GM21447 (cell line): ENCODE results near the gene RNF220.

ENCODE experiments used
- ATAC-seq: cut with Tn5 transposase; IDR thresholded peaks from one replicate; pipeline ENCODE4 v1.9.1; 2021; ENCODE audit not compliant: unreplicated experiment

The RNF220 gene

DNA sequence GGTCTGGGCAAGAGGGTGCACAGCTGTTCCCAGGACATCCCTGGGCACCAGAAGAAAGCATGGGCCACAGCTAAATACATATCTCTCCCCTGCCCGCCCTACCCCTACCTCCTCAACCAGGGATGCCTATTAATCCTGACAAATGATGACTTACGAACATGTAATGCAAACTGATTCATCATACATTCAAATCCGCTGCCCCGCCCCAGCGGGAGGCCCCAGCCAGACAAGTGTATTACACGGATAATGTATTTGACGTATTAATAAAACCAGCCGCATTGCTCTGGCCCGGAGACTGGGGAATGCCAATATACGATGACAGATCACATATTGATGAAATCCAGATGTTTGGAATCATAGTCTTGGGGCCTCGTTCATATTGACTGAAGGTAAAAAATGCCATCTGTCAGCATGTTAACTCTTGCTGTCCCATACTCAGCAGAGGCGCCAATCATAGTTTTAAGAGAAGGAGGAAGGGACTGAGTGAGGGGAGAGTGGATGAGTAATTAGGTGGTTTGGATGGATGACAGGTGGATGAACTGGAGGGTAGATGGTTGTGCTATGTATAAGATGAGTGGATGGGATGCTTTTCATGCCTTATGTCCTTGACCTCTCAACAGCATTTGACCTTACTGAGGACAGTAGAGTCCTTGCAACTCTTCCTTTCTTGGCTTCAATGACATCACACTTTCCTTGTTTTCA lies 201.0 kb downstream of the RNF220 start:
- ATAC-seq: no peak

DNA sequence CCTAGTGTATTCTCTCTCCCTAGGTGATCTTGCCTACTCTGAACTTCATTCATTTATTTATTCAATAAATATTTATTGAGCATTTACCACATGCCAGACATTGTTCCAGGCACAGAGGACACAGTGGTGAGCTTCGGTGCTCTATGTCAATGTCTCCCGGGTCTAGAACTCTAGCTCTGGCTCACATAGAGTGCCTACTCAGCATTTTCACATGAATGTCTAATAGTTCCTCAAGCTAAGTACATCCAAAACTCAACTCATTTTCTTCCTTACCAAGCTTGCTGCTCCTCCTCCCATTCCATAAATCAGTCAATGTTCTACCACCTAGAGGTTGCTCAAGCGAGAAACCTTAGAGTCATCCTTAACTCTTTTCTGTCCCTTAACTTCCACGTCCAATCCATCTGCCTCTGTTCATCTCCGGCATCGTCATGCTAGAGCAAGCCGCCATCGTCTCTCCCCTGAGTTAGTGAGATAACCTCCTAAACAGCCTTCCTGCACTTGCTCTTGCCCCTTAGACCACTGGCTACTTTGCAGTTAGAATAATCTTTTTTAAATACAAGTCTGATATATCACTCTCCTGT lies 201.7 kb downstream of the RNF220 start:
- no peak for ATAC-seq

DNA sequence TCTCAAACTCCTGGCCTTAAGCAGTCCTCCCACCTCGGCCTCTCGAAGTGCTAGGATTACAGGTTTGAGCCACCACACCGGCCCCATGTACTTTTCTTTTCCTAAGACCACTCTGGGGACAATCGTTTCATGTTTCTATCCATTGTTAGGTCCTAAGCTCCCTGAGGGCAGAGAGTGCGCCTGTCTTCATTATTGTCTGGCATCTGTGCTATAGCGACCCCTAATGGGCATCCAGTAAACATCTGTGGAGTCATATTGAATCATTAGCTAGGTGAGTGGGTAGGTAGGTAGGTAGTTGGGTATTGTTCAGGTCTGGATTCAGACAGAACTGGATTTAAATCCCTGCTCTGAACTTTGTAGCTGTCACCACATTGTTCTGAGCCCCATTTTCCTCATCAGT lies 203.1 kb downstream of the RNF220 start:
- no peak for ATAC-seq

DNA sequence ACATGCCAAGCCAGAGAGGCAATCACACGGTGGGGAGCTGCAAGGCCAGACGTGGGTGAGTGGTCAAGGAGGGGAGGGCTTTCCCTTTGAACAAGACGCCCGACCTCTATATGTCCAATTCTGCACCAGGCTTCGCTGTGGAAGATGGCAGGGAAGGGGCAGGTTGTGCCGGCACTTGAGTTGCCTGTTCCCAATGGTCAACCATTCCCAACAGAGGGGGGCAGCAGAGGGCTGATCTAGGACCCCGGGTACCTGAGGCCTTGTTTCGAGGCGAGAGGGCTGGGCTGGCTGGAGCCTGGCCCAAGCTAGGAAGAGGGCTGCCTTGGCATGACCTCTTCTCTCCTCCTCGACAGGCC lies 204.3 kb downstream of the RNF220 start:
- no peak for ATAC-seq

DNA sequence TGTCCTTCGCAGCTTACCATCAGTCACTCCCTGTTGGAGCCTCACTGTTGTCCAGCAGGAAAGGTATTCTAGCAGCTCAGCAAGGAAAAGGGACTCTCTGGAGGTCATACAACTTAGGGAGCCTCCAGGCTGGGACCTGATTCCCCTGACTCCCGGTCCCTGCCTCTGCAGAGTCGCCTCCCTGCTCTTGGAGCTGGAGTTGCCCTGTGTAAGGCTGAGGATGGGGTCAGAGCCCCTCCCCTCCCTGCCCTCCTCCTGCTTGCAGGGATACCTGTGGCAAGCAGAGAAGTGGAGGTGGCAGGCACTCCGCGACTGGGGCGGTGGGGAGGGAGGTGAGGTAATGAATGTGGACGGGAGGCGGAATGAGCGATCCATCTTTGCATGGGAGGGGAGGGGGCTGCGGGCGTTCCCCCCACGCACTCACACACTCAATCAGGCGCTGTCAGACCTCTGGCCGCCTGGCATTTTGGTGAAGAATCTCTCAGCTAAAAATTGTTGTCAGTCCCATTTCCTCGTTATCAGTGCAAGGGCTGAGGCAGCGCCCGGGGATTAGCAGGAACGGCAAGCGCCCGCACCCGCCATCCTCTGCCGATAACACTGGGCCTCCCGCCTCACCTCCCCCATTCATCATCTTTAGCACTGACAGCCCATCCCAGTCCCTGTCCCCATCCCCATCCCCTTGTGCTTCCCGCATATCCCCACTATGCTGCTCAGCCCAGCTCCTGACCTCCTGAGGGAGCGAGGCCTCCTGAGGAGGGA lies 204.9 kb downstream of the RNF220 start:
- ATAC-seq: no peak

DNA sequence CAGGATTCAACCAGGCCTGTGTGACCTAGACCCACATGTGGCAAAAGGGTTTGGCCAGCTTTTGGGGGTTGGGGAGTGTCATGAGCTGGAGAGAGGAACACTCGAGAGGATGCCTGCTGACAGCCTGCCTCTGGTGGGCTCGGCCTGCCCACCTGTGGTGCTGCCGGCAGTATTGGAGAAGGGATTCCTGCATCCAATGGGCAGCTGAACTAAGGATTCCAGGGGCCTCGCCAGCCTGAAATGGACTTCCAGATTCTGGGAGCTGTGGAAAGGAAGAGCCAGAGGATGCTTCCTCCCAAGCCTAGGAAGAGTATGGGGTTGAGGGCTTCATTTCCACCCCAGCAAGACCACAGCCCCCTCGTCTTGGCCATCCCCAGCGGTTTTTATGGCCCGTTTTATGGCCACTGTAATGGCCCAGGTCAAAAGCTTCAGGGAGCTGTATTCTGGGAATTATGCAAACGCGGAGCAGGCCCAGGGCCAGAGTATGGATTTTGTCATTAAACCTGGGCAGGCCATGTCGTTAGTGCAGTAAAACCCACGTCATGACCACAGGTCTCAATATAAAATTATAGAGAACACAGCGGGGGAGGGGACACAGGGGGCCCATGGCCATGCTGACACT lies 205.6 kb downstream of the RNF220 start:
- no peak for ATAC-seq

DNA sequence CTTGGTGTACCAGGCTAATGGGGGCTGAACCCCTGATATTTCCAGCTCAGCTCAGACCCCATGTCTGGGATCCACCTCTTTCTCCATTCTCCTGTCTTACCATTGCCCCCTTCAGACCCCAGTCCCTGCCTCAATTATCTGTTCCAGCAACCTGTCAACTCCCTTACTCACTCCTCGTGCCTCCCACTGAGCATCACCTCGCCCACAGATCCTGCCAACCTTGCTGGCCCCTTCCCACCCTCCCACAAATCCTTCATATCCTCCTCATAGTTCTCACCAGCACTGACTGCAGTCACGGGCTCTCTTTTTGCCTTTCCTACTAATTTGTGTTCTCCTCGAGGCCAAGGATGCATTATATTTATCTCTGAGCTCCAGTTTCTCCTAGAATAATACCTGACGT lies 206.4 kb downstream of the RNF220 start:
- no peak for ATAC-seq

DNA sequence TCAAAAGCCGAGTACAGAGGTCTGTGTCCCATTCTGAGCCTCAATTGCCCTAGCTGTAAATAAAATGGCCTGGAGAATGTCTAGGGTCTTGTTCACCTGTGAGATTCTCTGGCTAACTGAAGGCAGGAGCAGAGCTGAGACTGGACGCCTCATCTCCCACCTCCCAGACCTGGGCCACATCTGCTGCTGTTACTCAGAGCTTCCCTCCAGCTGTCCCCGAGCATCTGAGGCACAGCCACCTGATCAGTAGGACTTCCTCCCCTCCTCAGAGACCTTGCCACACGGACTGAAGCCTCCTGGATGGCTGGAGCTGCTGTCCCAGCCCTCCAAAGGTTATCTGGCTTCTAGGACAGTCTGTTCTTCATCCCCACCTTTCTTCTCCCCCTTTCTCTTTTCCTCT lies 206.8 kb downstream of the RNF220 start:
- no peak for ATAC-seq

DNA sequence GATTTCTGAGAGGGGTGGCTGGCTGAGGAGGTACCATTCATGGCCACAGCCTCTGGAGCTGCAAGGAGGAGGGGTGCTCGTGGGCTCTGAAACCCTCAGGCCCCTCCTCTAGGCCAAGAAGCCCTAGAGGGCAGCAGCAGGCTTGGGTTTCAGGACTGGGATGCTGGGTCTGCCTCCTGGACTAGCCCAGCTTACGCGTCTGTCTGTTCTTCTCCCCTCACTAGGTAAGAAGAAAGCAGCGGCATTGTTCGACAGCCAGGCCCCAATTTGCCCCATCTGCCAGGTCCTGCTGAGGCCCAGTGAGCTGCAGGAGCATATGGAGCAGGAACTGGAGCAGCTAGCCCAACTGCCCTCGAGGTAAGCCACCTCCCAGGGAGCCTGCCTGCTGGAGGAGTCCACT lies 208.9 kb downstream of the RNF220 start:
- ATAC-seq: no peak

DNA sequence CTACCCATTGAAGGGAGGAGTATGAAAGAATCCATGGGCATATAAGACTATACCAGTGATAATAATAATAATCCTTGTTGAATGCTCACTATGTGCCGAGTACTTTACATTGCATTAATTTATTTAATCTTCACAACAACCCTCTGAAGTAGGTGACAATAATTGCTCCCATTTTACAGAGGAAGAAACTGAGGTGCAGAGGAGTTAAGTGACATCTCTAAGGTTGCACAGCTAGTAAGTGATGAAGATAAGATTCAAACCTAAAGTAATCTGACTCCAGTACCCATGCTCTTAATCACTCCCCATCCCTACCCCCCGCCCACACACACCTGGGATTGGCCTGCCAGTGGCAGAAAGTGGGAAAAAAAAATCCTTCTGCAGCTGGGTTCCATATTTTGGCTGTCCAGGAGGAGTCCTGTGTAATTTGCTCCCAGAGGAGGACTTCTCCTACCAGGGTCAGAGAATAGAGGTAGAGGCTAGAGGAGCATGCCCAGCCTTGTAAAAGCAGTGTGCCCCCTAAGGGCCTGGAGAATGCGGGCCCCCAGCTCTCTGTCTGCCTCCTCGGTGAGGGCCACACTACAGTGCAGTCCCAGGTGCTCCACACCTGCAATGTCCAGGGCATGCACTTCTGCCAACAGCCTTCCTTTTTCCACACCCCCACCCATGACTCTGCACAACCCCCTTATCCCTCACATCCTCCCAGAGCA lies 211.4 kb downstream of the RNF220 start:
- ATAC-seq: no peak

DNA sequence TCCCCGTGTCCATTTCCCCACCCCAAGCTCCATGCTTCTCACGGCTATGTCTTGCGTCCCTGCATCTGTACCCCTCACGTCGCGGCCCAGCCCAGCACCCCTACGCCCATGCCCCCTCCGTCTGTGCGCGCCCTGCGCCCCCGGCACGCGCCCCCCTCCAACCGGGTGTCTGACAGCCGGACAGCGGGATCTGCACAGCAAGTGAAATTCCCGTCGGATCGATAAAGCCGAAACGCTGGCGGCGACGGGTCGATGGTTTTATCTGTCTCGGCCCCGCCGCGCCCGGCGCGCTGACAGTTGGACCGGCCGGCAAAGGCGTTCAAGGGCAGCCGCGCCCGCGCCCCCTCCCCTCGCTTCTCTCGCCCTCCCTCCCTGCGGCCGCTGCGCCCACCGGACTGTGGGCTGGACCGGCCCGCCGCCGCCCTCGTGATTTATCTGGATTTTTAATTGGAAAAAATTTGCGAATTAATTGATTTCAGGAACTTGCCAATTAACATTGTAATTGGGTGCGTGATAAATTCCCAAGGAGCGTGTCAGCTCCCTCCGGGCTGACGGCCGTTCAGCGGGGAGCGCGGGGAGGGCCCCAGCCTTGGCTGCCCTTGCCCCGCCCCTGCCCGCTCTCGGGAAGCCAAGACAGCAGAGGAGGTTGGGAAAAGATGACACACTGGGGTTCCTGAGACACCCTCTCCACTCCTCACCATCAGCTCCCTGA lies 212.1 kb downstream of the RNF220 start:
- no peak for ATAC-seq

DNA sequence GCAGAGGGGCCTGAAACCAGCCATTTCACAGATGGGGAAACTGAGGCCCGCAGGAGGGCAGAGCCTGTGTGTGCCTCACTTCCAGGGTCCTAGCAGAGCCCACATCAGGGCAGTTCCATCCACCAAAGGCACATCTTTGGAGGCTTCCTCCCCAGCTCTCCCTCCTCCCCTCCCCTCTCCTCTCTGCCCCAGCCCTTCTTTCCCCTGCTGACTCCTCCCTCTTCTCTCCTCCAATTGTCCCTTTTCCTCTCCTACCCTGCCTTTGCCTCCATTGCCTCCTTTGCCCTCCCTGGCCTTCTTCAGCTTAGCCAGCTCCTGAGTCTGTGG lies 212.6 kb downstream of the RNF220 start:
- no peak for ATAC-seq

DNA sequence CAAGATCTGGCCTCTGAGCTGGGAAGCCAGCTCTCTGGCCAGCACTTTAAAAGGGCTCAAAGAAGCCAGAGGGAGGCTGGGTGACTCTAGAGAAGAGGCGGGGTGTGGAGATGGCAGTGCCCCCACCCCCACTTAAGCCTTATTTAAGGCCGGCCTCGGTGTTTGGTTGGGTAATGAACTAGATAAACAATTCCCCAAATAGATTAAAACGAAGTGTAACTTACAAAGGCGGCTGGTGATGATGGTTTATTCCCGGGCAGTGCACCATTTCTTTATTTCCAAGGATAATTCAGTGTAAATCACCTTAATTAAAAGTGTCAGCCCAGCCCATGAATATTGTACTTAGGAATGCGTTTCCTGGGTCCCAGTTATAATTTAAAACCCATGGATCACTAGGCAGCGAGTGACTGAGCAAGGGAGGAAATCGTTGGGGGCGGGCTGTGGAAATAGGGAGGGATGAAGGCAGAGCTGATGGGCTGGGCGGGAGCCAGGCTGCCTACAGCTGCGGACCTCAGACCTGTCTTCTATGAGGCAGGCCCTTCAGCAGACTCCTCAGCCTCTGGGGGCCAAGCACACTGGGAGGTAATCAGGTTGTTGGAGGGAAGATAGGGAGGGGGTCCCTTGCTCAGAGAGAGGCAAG lies 214.3 kb downstream of the RNF220 start:
- no peak for ATAC-seq

DNA sequence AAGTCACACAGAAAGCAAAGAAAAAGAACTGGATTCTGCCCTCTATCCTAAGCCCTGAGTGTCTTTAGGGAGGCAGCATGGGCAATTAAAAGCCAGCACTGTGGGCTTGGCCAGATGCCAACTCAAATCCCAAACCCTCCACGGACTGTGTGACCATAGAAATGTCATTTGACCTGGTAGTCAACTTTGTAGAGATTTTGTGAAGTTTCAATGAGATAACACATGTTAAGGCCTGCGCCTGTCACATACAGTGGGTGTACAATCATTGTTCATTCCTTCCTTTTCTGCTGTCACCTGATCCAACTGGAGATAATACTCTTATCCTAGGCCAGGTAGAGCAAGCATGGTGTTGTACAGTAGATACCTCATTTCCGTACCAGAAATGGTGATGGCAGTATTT lies 215.0 kb downstream of the RNF220 start:
- no peak for ATAC-seq

DNA sequence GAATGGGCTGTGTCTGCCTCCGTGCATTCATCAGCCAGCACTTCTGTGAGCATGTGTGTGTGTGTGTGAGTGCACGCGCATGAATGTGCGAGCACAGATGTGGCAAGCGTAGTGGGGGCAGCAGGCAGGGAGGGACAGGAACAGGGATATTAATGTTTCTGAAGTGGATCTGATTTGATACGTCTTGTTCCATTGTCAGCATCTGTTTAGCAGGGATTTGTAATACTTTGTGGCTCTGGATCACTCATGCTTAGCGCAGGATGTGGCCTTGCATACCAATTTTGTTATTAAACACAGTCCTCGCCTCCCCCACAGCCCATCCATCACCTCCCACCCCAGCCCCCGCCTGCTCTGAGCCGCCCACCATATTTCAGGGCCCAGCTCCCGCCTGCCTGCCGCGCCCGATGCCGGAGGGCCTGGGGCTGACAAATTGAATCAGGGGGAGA lies 216.8 kb downstream of the RNF220 start:
- ATAC-seq: no peak

DNA sequence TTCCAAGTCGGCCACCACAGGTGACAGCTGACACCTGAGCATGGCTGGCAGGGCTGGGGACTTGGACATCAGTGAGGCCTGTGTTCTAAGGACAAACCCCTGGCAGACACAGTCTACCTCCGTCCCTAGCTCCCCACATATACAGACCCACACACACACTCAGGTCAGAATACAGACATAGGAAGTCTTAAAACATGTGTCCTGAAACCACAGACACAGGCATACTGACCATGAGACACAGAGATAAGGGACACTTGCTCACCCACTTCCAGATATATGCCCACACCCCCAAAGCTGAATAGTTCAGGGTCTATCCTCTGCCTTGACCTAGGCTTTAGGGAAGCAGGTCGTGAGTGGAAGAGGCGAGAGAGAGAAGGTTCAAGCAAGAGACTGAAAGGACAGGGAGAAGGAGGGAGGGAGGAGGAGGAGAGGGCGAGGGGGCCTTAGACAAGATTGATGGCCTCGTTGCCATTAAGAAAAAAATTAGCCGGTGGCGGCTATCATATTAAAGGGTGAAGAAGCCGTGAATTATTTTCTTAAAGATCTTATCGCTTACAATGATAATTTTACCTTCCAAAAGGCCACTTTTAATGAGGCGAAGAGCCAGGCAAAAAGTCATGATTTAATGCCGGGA lies 219.3 kb downstream of the RNF220 start:
- no peak for ATAC-seq

DNA sequence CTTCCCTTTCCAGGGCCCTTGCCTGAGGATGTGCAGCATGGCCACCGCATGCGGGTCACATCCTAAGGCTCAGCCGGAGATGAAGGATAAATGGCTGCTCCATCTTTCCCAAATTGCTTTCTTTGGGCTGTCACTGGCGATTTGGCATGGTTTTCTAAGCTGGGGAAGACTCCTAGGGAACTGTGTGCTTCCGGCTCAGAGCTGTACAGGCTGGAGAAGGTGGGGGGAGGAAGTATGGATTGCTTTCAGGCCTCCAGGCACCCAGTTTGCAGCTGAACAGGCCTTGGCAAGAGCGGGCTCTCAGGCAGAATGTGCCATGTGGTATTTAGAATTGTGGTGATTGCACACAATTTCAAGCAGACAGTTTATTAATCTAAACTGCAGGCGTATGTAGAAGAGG lies 220.3 kb downstream of the RNF220 start:
- ATAC-seq: no peak

DNA sequence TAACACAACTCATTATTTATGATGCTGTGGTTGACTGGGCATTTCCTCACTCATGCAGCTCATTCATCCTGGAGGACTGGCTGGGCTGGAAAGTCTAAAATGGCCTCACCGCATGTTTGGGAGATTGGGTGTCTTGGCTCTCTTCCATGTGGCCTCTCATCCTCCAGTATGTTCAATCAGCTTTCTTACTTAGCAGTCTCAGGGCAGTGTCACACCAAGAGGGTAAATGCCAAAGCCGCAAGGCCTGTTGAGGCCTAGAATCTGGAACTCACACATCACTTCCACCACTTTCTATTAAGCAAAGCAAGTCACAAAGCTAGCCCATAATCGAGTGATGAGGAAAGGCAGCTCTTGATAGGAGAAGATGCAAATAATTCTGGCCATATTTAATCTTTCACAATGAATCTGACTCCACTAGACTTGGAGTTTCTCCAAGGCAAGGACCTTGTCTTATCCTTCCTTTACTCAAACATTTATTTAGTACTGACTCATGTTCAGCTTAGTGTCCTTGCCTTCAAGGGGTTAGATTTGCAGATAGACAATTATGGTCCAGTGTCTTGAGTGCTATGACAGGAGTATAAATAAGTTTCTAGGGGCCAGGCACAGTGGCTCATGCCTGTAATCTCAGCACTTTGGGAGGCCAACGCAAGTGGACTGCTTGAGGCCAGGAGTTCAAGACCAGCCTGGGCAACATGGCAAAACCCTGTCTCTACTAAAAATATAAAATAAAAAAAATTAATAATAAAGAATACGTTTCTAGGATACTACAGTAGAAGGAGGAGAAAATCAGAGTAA lies 224.1 kb downstream of the RNF220 start:
- ATAC-seq: no peak

DNA sequence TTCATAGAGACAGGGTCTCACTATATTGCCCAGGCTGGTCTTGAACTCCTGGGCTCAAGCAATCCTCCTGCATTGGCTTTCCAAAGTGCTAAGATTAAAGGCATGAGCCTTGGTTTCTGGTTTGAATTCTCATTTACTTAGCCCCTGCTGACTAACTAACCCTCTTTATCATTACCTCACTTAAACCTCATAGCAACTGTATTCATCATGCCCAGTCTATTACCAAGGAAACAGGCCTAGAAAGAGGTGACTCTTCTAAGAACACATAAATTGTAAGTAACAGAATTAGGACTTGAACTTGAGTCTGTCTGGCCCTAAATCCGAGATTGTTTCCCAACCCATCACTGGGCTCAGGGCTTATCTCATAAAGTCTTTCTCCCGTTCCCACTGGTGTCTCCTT lies 225.1 kb downstream of the RNF220 start:
- ATAC-seq: no peak
